ENCODE data around the gene ETV3L.

Gene ETV3L

GRCh38 chr1:157112186-157112867, 12.7 kb upstream of the ETV3L start:
- no peak for DNase-seq
- H3K27ac ChIP-seq = no peak overlapping the region
- no peaks in the 10 kb centered on the region for H3K9me3 ChIP-seq (ENCODE audit: severe bottlenecking)
- no peak for TF ChIP-seq CTCF (IDR thresholded peaks at IDR 0.05; ENCODE audit: low read depth, low read length)
- H3K36me3 ChIP-seq = no peaks in the 10 kb centered on the region
- no peak overlapping the region for H3K4me3 ChIP-seq (ENCODE audit: low read depth, low read length)
- H3K27me3 ChIP-seq (ENCODE audit: insufficient read depth, low read depth, severe bottlenecking) = peaks cover 28% of the 10 kb centered on the region

GRCh38 chr1:157111396-157112165, 12.0 kb upstream of the ETV3L start:
- no peak for TF ChIP-seq CTCF (IDR thresholded peaks at IDR 0.05; ENCODE audit: low read depth, low read length)
- Histone ChIP-seq H3K9me3 (ENCODE audit: severe bottlenecking) (no peaks in the 10 kb centered on the region), H3K4me3 (ENCODE audit: low read depth, low read length) (no peak overlapping the region), H3K27me3 (ENCODE audit: insufficient read depth, low read depth, severe bottlenecking) (peaks cover 36% of the 10 kb centered on the region), H3K36me3 (no peaks in the 10 kb centered on the region), H3K27ac (no peak overlapping the region)
- DNase-seq = peak; percentile 6

- Histone ChIP-seq H3K27ac (no peak overlapping the region), H3K36me3 (no peaks in the 10 kb centered on the region), H3K4me3 (ENCODE audit: low read depth, low read length) (no peak overlapping the region), H3K27me3 (ENCODE audit: insufficient read depth, low read depth, severe bottlenecking) (peaks cover 45% of the 10 kb centered on the region), H3K9me3 (ENCODE audit: severe bottlenecking) (no peaks in the 10 kb centered on the region)
- peak; percentile 9 for DNase-seq
- TF ChIP-seq CTCF (IDR thresholded peaks at IDR 0.05; ENCODE audit: low read depth, low read length) = no peak
Observed at GRCh38 chr1:157110686-157111085, 11.1 kb upstream of the ETV3L start.

GRCh38 chr1:157110003-157110402, 10.4 kb upstream of the ETV3L start:
- TF ChIP-seq CTCF (IDR thresholded peaks at IDR 0.05; ENCODE audit: low read depth, low read length) = no peak
- Histone ChIP-seq H3K27me3 (ENCODE audit: insufficient read depth, low read depth, severe bottlenecking) (peaks cover 51% of the 10 kb centered on the region), H3K9me3 (ENCODE audit: severe bottlenecking) (no peaks in the 10 kb centered on the region), H3K4me3 (ENCODE audit: low read depth, low read length) (no peak overlapping the region), H3K27ac (no peak overlapping the region), H3K36me3 (no peaks in the 10 kb centered on the region)
- DNase-seq = peak; percentile 64

- Histone ChIP-seq H3K27me3 (ENCODE audit: insufficient read depth, low read depth, severe bottlenecking) (peaks cover 58% of the 10 kb centered on the region), H3K4me3 (ENCODE audit: low read depth, low read length) (no peak overlapping the region), H3K9me3 (ENCODE audit: severe bottlenecking) (no peaks in the 10 kb centered on the region), H3K36me3 (no peaks in the 10 kb centered on the region), H3K27ac (no peak overlapping the region)
- TF ChIP-seq CTCF (IDR thresholded peaks at IDR 0.05; ENCODE audit: low read depth, low read length) = no peak
- DNase-seq = no peak
Observed at GRCh38 chr1:157108448-157108847, 8.8 kb upstream of the ETV3L start.
